Suppressor macrophage treated with lipopolysaccharide for 4 hours (primary cell): Measurements from ENCODE around the gene FSD2.
"Not testable (repeated sequence)": the region's sequence is repeated elsewhere in the genome, so short reads cannot be mapped to it uniquely, and the experiment has no call there.

Source experiments
- DNase-seq: peaks from one replicate; pipeline ENCODE4 v3.0.0-alpha.2; 2020

Gene FSD2

DNA sequence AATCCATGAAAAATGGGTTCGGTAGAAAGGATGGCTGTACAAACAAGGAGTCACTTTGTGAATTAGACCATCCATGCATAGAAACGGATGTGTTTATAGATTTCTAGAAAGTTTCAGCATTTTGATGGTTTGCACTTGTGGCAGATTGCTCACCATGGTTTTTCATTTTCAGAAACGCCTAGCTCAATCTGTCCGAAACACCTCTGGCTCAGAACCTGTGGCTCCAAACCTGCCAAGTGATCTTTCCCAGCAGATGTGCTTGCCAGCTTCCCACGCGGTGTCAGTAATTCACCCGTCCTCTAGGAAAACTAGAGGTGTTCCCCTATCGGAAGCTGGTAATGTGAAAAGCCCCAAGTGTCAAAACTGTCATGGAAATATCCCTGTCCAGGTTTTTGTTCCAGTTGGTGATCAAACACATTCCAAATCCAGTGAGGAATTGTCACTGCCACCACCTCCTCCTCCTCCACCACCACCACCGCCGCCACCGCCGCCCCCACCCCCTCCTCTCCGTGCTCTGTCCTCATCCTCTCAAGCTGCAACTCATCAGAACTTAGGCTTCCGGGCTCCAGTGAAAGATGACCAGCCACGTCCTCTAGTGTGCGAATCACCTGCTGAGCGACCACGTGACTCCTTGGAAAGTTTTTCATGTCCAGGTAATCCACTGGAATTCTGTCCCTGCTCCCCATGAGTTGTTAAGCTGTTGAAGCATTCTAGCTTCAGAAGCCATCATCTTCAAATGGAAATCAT is 24.7 kb upstream of the FSD2 start:
- no peak for DNase-seq

DNA sequence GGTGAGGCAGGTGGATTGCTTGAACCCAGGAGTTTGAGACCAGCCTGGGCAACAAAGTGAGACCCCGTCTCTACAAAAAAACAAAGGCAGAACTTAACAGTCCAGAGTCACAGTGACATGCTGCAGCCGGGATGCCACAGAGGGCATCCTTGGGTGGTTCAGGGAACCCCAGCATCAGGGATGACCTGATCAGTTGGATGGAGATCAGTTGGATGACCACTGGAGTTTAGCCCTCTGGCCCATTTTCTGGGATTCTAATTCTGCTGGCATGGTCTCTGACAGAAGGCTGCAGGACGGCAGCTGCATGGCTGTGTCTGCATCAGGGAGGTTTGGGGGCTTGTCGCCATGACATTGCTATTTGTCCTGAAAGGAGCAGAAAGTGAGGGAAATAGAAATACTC is 23.4 kb upstream of the FSD2 start:
- DNase-seq: no peak

DNA sequence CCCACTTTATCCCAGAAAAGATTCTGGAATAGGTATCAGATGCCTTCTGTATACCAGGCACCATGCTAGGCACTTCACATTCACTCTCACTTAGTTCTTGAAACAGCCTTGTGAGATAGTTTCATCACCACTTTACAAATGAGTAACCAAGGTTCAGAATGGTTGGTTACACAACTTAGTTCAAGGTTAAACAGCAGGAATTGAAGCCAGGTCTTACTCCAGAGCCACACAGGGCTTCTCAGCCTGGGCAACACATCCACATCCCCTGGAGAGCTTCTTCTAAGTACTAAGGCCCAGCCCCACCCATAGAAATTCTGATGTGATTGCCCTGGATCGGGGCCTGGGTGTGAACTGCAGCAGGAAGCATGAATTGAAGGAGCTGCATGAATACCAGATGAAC is 22.2 kb upstream of the FSD2 start:
- no peak for DNase-seq

DNA sequence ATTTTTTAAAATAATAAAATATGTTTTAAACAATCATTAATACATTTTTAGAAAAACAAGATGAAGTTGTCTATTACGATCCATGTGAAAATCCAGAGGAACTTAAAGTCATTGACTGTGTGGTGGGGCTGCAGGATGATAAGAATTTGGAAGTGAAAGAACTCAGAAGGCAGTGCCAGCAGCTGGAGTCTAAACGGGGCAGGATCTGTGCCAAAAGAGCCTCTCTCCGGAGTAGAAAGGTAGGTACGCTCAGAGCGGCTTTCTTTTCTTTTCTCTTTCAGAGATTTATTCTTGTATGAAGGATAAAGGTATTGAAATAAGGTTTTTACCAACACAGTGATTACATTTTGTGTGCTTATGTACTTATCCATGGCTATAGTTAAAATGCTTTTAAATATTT is 17.2 kb upstream of the FSD2 start:
- DNase-seq: no peak

DNA sequence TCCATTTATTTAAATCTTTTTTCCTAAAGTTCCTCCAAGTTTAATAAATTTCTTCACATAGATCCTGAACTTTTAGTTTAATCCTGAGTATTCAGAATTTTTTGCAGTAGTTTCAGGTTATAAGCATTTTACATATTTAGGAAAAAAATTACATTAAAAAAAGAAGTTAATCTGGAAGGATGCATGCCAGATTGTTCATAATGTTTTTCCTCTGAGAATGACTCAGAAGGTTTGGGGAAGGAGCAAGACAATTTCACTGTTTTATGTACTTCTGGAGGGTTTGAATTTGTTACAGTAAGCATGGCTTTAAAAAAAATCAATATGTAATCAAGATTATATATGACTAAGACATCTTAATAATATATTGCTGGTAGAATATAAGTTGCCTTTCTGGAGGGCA is 16.0 kb upstream of the FSD2 start:
- DNase-seq: not testable (repeated sequence)

DNA sequence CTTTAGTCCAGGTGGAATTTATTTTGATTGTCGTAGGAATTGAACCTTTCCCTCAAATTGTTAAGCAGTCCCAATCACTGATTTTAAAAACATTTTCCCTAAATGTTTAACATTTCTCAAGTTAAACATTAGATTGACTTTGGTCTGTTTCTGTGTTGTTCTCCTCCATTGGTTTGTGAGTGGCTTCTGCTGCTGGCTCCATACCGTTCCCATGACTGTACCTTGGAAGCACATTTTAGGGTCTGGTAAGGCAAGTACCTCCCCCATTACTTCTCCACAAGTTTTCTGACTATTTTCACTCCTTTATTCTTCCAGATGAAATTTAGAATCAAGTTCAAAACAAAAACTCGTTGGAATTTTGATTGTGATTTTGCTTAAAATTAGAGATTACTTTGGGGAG is 15.5 kb upstream of the FSD2 start:
- not testable (repeated sequence) for DNase-seq

DNA sequence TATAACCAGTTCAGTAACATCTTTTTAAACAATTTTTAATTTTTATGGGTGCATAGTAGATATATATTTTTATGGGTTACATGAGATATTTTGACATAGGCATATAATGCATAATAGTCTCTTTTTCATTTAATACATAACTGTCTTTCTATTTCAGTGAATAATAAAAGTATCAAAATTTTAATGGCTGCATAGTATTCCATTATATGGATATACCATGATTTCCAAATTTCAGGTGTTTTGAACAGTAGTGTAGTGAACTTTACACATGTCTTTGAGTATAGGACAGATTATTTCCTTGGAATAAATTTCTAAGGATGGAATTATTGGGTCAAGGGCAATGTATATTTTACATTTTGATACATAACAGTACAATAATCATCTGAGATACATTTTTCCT is 14.3 kb upstream of the FSD2 start:
- DNase-seq: no peak

DNA sequence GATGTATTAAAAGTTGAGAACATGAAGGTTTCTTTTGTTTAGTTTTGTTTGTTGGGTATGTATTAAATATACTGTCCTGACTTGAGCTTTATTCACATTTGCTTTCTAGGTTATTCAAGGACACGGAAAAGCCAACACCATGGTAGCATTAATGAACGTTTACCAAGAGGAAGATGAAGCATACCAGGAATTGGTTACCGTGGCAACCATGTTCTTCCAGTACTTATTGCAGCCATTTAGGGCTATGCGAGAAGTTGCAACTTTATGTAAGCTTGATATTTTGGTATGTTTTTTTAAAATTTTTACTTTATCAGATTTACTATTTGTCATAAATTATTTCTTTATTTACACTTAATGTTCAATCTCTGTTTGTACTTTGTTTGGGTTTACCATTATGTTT is 7.1 kb upstream of the FSD2 start:
- peak; percentile 29 for DNase-seq

DNA sequence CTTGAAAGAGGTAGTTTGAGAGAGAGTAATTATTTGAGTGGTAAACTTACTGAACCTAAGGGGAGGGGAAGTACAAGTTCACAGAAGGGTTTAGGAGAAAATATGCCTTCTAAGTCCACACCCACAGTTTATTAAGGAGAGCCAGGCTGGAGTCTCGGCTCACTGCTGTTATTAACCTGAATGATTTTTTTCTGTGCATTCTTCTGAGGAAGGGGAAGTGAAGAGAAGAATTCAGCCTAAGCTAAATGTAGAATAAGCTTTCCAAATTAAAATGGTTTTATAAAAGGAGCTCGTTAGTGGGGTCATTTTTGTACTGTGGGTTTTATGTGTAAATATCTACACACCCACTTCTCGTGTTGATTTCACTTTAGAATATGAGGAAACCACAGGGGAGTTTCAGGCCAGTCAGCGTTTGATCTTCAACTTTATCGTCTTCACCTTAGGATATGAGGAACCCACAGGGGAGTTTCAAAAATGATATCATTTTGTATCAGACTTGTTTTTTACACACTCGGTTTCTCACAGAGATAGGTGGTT is 5.1 kb upstream of the FSD2 start:
- DNase-seq: peak; percentile 53

DNA sequence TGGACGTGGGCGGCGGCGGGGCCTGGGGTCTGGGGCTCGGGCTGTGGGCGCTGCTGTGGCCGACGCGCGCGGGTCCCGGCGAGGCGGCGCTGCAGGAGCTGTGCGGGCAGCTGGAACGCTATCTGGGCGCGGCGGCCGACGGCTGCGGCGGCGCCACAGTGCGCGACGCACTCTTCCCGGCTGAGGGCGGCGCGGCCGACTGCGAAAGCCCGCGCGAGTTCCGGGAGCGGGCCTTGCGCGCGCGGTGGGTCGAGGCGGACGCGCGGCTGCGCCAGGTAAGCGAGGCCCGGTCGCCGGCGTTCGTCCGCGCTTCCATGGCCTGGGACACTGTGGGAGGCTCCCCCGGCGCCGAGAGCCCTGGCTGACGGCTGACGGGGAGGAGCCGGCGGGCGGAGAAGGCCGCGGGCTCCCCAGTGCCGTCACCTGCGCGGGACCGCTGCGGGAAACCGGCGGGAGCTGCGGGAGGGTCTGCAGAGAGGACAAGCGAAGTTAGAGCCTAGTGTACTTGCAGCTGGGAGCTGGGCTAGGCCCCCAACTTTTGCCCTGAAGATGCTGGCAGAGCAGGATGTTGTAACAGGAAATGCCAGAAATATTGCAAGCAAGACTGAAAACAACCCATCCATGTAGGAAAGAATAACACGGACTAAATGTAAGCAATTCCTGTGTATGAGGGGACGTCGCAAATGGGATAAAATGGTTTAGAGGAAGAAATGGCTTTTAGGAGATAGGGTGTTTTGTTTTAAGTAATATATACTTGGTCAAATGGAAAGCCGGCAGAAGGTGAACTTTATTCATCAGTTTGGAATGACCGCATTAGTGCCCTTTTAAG is 4.4 kb upstream of the FSD2 start:
- peak; percentile 47 for DNase-seq

DNA sequence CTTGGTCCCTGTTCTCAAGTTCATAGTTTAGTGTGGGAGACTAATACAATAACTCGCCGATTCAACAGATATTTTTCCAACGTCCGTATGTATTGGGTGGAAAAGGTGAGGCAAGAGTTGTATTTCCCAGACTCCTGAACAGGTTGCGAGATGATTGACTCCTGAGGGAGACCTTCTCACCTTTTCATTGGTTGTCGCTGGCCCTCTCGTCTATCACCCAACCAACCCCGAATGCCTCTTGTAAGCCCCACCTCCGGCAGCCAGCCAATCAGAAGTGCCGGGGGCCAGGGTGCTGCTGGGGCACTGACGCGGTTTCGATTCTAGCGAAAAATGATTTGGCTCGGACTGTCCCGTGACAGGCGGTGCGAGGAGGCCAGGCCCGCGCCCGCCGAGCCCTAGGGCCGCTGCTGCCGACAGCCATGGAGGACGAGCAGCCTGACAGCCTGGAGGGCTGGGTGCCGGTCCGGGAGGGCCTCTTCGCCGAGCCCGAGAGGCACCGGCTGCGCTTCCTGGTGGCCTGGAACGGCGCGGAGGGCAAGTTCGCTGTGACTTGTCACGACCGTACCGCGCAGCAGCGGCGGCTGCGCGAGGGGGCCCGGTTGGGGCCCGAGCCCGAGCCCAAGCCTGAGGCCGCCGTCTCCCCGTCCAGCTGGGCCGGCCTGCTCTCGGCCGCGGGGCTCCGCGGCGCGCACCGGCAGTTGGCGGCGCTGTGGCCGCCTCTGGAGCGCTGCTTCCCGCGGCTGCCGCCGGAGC is 3.6 kb upstream of the FSD2 start, which contains the start of gene WHAMM:
WHAMM (plus strand) TSS at position 321 of the 753 bp plus-strand sequence; CDS start at position 420, 99 bp downstream.
- DNase-seq: peak; percentile 99

DNA sequence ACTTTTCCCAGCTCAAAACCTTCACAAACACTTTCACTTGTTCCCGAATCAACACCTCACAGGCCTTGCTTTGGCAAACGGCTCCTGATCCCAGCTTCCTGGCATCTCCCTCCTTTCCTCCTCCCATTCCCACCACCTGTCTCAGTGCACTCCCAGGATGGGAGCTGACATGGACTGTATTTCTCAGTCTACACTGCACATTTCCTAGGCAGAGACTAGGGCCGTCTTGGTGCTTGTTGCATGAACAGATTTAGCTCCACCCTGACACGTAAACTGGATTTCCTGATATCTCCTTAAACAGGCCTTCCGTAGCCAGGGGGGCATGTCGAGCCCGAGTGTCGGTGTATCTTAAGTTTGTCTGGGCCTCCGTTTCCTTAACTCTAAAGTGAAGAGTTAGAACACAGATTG is 2.8 kb upstream of the FSD2 start:
- DNase-seq: no peak

DNA sequence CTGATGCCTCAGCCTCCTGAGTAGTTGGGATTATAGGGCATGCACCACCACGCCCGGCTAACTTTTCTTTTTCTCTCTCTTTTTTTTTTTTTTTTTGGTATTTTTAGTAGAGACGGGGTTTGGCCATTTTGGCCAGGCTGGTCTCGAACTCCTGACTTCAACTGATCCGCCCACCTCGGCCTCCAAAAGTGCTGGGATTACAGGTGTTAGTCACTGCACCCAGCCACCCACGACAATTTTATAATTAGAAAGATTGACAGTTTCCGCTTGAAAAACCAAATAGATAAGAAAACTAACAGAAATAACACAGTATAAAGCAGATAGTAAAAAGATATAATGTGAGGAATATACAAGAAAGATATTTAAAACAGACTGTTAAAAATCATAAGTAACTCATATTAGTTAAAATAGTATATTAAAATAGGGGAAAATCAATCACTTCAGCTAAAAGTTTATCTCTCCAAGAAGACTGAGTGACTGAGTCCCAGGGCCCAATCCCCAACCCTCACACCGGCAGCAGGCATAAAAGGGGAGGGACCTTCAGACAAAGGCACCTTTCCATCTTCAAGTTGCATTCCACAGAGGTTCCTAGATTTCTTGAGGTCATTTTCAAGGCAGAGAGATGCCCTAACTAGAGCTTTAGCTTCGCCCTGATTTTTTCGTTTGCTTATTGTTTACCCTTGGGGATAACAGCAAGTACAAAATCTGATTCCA is 2.2 kb upstream of the FSD2 start:
- no peak for DNase-seq

DNA sequence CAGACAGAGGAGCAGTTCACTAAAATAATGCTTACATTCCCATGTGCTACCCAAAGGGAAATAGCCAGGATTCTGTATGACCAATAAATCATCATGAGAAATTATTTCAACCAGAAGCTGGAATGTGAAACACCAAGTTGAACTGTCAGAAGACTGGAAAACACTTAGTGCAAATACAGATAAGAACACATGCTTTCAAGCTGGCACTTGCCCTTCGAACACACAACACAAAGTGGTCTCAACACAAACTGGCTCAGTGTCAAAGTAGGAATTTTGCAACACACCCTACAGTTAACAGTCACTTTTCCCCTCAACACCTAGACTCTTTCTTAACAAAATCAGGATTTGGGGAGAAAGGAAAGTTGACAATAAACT is 1.3 kb downstream of the FSD2 start:
- DNase-seq: no peak

DNA sequence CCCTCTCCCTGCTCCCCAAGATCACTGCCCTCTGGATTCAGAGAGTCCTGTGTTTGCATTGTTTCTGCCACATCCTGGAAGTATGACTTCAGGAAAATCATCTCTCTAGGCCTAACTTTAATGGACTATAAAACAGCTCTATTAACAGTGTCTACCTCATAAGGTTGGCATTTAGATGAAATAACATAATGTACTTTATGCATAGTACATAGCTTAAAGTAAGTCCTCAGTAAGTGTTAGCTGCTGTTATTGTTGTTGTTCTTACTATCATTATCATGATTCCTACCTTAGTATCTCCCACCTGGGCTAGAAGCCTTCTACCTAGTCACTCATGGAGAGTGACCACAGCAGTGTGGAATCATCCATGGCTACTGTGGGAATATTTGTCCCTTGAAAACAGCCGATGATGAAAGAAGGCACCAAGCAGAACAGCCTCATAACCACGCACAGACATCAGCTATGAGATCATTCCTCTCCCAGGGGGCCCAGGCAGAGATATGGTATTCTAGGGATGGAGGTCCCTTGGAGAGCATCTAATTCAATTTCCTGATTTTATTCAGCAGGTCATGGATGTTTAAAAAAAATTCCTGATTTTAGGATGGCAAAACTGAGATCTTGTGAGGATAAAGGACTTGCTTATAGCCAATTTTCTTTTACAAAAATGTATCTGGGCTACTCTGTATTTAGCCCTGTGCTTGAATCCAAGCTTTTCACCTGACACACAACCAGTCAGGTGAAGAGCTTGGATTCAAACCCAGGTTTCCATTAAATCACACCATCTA is 1.9 kb downstream of the FSD2 start:
- no peak for DNase-seq

DNA sequence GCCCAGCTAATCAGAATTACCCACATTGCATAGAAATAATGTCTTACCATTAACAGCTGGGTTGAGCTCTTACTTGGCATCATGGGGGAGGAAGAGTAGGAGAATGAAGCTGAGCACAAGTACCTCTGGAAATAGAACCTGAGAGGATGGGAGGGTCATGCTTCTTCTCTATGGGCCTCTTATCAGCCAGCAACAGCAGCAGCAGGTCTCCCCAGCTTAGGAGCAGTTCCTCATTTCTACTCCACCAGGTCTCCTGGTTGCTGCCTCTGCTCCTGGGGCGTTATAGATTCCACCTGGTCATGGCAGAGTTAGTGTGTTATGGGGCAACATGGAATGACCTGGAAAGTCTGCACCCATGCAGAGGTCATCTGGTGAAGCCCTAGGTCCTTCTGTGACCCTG is 3.4 kb downstream of the FSD2 start:
- no peak for DNase-seq

DNA sequence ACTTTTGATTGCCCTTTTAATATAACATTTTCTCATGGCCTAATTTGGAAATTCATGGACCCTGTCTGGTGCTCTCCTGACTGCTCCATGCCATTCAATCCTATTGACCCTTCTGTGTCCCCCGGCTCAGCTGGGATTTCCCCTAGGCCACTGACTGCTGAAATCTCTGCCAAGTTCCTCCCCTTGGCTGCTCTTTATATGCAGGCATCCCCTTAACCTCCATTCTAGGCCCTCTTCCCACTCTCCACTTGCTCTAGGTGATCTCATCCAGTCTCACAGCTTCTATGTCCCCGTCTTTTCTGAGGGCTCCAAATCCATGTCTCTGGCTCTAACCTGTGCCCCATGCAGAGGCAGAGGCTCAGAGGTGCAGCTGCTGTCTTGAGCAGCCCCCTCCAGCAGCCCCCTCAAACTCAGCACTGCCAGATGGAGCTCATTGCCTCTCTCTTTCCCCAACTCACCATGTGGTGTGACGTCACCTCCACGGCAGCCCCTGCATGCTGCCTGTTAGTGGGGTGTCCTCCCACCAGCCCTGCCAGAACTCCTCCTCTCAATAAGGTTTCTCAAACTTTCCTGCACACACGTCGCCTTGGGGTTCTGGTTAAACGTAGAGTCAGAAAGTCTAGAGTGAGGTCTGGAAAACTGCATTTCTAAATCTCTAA is 6.6 kb downstream of the FSD2 start:
- DNase-seq: no peak

DNA sequence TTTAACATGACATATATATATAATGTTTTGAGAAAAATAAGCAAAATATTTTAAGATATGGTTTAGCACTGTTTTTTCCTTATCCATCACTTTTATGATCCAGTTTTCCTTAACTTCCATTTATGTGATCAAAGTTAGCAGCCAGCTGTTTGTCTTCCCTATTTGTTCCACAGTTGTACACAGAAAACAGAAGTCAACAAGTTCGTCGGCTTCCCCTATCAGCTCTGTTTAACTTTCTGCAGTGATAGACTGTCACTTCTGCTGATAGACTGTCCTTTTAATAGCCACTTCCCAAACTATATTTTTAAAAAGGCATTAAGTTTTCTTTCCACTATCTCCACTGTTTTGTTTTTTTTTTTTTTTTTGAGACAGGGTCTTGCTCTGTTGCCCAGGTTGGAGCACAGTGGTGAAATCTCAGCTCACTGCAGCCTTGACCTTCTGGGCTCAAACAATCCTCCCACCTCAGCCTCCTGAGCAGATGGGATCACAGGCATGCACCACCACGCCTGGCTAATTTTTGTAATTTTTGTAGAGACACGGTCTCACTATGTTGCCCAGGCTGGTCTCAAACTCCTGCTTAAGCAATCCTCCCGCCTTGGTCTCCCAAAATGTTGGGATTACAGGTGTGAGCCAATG is 7.2 kb downstream of the FSD2 start:
- peak; percentile 12 for DNase-seq

DNA sequence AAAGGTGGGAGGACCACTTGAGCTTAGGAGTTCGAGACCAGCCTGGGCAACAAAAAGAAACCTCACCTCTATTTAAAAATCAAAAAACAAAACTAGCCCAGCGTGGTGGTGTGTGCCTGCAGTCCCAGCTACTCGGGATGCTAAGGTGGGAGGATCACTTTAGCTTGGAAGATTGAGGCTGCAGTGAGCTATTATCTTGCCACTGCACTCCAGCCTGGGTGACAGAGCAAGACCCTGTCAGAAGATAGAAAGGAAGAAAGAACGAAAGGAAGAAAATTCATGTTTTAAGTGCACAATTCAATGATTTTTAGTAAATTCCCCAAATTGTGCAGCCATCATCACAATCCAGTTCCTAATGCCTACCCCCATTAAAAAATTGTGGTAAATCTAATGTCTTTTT is 7.8 kb downstream of the FSD2 start:
- no peak for DNase-seq

DNA sequence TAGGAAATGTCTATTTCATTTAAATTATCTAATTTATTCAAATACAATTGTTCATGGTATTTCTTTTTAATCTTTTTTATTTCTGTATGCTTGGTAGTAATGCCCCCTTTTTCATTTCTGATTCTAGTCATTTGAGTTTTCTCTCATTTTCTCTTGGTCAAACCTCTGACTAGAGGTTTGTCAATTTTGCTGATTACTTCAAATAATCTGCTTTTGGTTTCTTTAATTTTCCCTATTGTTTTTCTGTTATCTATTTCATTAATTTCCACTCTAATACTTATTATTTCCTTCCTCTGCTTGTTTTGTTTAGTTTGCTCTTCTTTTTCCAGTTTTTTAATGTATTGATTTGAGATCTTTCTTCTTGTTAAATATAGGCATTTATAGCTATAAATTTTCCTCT is 12.1 kb downstream of the FSD2 start:
- DNase-seq: no peak

DNA sequence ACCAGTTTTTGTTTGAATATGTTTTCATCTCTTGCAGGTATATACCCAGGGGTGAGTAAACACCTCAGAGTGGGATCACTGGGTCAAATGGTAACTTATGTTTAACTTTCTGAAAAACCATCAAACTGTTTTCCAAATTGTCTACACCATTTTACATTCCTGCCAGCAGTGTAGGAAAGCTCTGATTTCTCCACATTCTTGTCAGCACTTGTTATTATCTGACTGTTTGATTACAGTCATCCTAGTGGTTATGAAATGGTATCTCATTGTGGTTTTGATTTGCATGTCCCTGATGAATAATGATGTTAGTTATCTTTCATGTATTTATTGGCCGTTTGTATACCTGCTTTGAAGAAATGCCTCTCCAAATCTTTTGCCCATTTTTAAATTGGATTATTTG is 13.8 kb downstream of the FSD2 start:
- no peak for DNase-seq
